ENCODE results near the gene MLF2.

MLF2 gene

GRCh38 chr12:6790496-6791150 lies 37.7 kb upstream of the MLF2 start:
- FAIRE-seq (no peak), DNase-seq (ENCODE audit: insufficient read length, low spot score) (no peak)
- no peak for TF ChIP-seq CTCF (IDR thresholded peaks at IDR 0.05; ENCODE audit: insufficient read depth, missing control alignments)

GRCh38 chr12:6788972-6789924 lies 36.3 kb upstream of the MLF2 start, which contains the start of gene CD4:
Gene CD4, plus strand, starts transcription at chr12:6789528. Its CDS starts 10,611 bp downstream, at chr12:6800139.
- no peak for FAIRE-seq
- no peak for DNase-seq (ENCODE audit: insufficient read length, low spot score)
- no peak for TF ChIP-seq CTCF (IDR thresholded peaks at IDR 0.05; ENCODE audit: insufficient read depth, missing control alignments)

- no peak for DNase-seq (ENCODE audit: insufficient read length, low spot score)
- no peak for FAIRE-seq
- no peak for TF ChIP-seq CTCF (IDR thresholded peaks at IDR 0.05; ENCODE audit: insufficient read depth, missing control alignments)
Observed at GRCh38 chr12:6787309-6787708, 34.4 kb upstream of the MLF2 start.

- no peak for FAIRE-seq
- no peak for DNase-seq (ENCODE audit: insufficient read length, low spot score)
- no peak for TF ChIP-seq CTCF (IDR thresholded peaks at IDR 0.05; ENCODE audit: insufficient read depth, missing control alignments)
Observed at GRCh38 chr12:6786416-6787094, 33.6 kb upstream of the MLF2 start.

- no peak for TF ChIP-seq CTCF (IDR thresholded peaks at IDR 0.05; ENCODE audit: insufficient read depth, missing control alignments)
- DNase-seq (ENCODE audit: insufficient read length, low spot score) (no peak), FAIRE-seq (no peak)
Observed at GRCh38 chr12:6784761-6785160, 31.8 kb upstream of the MLF2 start.

- no peak for TF ChIP-seq CTCF (IDR thresholded peaks at IDR 0.05; ENCODE audit: insufficient read depth, missing control alignments)
- DNase-seq (ENCODE audit: insufficient read length, low spot score) (no peak), FAIRE-seq (no peak)
Observed at GRCh38 chr12:6784296-6784695, 31.4 kb upstream of the MLF2 start.

Measured in D721Med (cell line).